ENCODE data around the gene PREPL.

PREPL gene

GRCh38 chr2:44291281-44292248, 69.7 kb downstream of the PREPL start:
- no peak for DNase-seq

- no peak for DNase-seq
Observed at GRCh38 chr2:44290261-44290660, 71.0 kb downstream of the PREPL start.

- DNase-seq: no peak
Observed at GRCh38 chr2:44286884-44287638, 74.2 kb downstream of the PREPL start.

DNA sequence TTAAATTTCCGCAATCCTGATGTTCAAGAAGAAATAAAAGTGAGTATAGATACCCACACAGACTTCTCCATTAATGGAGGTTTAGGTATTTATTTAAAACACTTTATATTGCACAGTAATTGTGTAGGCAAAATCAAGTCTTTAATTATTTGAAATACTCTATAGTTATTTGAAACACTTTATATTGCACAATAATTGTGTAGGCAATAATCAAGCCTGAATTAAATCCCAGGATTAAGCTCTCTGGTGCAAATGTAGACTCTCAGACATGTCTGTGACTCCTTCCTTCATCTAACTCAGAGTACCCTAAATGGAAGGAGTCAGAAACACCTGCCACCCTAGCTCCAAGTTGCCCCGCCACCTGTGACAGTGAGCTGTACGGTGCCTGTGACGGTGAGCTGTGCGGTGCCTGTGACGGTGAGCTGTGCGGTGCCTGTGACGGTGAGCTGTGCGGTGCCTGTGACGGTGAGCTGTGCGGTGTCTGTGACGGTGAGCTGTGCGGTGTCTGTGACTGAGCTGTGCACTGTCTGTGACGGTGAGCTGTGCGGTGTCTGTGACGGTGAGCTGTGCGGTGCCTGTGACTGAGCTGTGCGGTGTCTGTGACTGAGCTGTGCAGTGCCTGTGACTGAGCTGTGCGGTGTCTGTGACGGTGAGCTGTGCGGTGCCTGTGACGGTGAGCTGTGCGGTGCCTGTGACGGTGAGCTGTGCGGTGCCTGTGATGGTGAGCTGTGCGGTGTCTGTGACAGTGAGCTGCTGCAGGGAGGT, 75.0 kb downstream of the PREPL start:
- no peak for DNase-seq

DNA sequence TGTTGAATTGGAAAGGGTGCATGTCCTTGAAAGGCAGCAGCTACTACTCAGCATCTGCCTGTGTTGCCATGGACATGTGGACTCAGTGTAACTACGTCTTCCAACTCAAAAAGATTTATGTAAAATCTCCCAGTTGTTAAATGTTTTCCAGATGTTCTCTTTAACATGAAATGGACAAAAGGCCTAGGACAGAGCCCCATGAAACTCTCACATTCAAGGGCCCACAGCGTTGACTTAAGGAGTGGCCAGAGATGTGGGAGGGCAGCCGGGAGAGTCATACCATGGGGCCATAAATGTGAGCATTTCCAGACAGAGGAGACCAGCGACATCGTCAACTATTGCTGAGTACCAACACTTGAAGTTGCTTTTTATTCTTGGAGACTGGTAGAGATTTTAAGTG, 76.1 kb downstream of the PREPL start:
- no peak for DNase-seq

DNA sequence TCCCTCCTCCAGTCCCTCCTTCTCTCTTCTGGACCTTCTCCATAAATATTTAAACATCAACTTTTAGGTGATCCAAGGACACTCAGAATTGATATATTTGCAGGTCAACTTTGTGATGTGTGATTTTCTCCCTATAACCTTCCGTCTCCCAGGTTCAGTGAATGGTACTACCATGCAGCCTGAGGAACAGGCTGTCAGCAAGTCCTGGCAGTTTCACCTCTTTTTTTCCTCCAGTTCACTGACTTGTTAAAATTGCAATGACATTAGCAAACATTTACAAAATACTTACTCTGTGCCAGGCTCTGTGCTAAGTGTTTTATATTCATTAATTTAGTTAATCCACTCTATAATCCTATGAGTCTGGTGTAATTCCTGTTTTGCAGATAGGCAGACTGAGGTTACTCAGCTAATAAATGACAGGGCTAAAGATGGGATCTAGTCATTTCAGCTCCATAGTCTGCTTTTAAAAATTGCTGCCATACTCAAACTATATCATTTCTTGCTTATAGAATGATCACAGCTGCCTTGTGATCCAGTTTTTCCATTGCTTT, 78.1 kb downstream of the PREPL start:
- no peak for DNase-seq

GRCh38 chr2:44280869-44281268, 80.4 kb downstream of the PREPL start:
- DNase-seq: no peak

DNA sequence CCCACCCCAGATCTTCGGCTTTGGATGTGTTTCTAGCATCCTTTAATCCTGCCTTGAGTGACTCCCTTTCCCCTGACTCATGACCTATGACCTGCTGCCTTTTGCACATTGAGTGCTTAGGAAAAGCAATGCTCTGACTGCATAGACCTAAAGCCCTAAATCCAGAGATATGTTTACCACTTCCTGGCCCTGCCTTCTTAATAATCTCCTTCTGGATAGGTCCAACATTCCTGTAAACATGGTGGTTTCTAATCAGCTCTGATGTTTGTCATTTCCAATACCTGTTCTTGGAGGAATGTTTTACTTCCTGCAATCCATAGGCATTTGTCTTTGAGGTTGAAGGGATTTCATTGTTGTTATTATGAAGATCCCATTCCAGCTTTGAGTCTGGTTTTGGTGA, 83.8 kb downstream of the PREPL start:
- DNase-seq: no peak

DNA sequence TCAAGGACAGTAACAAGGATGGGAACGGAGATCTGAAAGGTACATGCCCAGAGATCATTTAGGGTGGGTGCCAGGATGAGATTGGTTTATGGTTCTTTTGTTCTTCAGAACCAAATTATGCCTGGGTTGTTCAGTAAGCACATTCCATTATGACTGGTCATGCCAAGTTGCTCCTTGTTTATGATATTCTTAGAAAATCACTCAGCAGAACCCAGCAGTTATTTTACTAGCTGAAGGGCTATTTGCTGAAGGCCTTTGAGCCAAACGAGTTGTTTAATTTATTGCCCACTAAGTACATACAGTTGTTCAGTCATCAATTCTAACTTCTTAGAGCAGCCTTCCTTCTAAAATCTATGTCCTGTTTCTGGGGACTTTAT, 85.4 kb downstream of the PREPL start:
- DNase-seq: no peak

DNA sequence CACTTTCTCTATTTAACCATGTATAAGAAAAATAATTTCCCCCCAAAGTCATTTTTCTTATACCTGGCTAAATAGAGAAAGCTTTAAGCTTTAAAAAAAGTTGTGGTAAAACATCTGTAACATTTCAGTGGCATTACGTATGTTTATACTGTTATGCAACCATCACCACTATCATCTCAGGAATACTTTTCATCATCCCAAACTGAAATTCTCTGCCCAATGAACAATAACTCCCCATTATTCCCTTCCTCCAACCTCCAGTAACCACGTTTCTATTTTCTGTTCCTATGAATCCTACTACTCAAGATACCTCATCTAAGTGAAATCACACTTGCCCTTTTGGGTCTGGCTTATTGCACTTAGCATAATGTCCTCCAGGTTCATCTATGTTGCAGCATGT, 87.7 kb downstream of the PREPL start:
- no peak for DNase-seq

- no peak for DNase-seq
Observed at GRCh38 chr2:44273076-44273475, 88.2 kb downstream of the PREPL start.

DNA sequence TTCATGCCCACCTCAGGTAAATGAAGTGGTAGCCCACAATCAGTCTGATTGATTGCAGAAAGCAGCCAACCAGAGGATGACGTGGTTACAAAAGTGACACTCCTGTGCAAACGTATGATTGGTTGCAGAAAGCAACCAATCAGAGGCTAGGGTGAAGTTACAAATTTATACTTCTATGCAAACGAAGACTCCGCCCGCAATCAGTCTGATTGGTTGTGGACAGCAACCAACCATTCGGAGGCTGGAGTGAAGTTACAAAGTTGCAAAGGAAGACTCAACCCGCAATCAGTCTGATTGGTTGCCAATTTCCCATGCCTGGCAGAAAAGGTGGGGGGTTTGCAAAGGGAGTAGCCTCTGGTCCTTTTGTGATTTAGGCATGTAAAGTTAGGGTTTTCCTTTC, 90.0 kb downstream of the PREPL start:
- DNase-seq: no peak

DNA sequence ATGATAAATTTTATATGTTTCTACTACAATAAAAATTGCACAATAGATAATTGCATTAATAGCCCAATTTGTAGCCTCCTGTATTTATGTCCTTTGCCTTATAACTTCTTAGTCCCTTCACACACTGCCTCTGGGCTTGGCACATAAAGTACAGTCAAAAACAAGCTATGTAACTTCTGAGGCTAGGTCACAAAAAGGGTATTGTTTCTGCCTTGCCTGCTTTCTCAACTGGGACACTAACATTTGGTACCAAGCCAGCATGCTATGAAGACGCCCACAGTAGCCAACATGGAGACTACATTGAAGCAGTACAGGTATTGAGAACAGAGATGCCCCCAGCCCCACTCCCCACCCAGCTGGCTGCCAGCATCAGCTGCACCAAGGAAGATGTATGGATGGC, 91.5 kb downstream of the PREPL start:
- DNase-seq: no peak

DNA sequence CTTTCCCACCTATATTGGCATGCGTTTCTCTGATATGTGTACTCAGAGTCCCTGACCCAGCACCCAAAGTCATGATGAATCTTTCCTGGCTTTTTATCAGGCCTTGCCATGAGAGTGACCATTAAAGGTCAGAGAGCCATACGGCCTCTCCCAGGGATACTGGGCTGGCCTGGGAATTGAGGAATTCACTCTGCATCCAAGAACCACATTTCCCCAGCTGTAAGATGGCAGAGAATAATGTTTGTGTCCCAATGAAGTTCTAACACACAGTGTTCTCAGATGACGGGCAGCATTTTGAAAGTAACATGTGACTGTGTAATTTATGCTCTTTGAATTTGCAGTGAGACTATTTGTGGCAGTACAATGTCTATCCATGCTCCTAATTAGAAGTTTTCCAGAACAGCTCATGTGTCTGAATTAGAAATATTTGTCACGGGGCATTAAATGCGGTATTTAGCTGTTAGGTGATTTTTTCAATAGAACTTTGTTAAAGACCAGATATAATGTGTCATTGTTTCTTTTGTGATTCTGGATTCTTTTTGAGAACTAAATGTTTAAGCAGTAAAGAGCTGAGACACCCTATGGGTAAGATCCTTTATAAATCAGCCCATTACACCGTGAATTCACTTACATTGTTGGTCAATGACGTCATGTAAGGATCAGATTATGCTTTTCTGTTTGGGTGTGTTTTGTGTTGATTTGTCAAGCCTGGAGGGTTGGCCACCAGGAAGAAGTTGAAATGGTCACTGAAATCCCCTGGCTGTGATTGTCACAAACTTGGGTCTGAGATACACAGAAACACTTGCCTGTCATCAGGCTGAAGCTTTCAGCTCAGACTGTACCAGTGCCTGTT, 93.3 kb downstream of the PREPL start:
- DNase-seq: no peak

All from activated naive CD4-positive, alpha-beta T cell treated with Interleukin-2 at 50 U/mL for 16 hours (primary cell).